Activated naive CD4-positive, alpha-beta T cell treated with anti-CD3 and anti-CD28 coated beads, Interleukin-2, amount 10 ng/mL, durations not matched to agents 7 days and 5 days (primary cell): ENCODE data around the gene SP2.
A peak's percentile ranks its signal among the peaks of the same experiment; 100 is the strongest.

Source experiments
- CTCF ChIA-PET: fragments of 350-600 bp; sonication (Branson Sonifier 250); formaldehyde crosslinking; loops from one replicate; lab custom pipeline; 2021; ENCODE audit warnings: antibody characterized with exemption; lab: Charles Lee
- DNase-seq: peaks from one replicate; pipeline ENCODE4 v3.0.0-alpha.2; 2020
- H3K27ac Mint-ChIP-seq: one replicate; pipeline ENCODE4 v1.8.0; 2021; ENCODE audit warnings: mild to moderate bottlenecking, moderate library complexity, mixed read lengths
- H3K27me3 Mint-ChIP-seq: one replicate; pipeline ENCODE4 v1.8.0; 2021; ENCODE audit warnings: mild to moderate bottlenecking, mixed read lengths
- H3K36me3 Mint-ChIP-seq: one replicate; pipeline ENCODE4 v1.8.0; 2021; ENCODE audit warnings: mixed read lengths
- H3K4me1 Mint-ChIP-seq: one replicate; pipeline ENCODE4 v1.8.0; 2021; ENCODE audit warnings: mixed read lengths
- H3K4me3 Mint-ChIP-seq: one replicate; pipeline ENCODE4 v1.8.0; 2021; ENCODE audit warnings: mild to moderate bottlenecking, moderate library complexity, mixed read lengths
- H3K9me3 Mint-ChIP-seq: one replicate; pipeline ENCODE4 v1.8.0; 2021; ENCODE audit warnings: mixed read lengths

The SP2 gene

GRCh38 chr17:47895856-47896671 is at the start of gene SP2:
SP2 (plus strand) TSS chr17:47896236; CDS start chr17:47896287, 51 bp downstream.
- DNase-seq: peak; percentile 100
- CTCF ChIA-PET: interaction anchor here (0.9 to 17.9 kb wide), 8 partner anchors 9 to 123 kb away, joined by 3 to 547 read pairs (median 4); partner anchors contain the start of genes CDK5RAP3, LRRC46, MRPL10 and SCRN2
- peaks cover 49% of the 10 kb centered on the region for H3K4me1 Mint-ChIP-seq
- peaks cover 35% of the 10 kb centered on the region for H3K36me3 Mint-ChIP-seq
- H3K9me3 Mint-ChIP-seq: no peaks in the 10 kb centered on the region
- H3K27me3 Mint-ChIP-seq: no peaks in the 10 kb centered on the region
- peak within 1 kb of the TSS; percentile 92 for H3K4me3 Mint-ChIP-seq
- H3K27ac Mint-ChIP-seq: peak within 1 kb of the TSS; percentile 98

DNA sequence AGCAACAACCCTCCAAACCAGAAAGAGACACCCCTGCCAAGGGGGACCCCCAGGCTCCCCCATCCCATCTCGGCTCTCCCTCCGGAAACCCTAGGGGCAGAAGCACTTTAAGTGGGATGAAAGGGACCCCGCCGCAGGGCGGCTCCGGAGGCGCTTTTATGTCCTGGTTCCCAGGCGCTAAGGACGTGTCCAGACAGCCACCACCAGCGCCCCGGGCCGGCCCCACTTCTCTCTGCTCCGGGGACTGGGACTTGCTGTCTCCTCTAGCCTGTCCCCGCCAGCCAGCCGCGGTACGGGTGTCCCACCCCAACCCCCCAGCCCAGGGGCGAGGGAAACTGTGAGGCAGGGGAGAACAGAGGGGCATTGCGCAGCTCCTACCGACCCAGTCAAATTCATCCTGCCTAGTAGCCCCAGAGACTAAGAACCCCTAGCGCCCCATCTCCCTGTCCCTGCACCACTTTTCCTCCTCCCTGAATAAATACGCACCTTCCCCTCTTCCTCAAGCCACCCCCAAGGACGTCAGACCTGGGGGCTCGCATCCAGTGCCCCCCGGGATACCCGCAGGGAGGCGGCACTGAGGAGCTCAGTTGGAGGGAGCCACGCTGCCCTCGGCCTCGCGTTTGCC is 49.2 kb upstream of the SP2 start:
- no peak overlapping the region for H3K4me3 Mint-ChIP-seq
- H3K27ac Mint-ChIP-seq: no peak overlapping the region
- H3K4me1 Mint-ChIP-seq: peaks cover 28% of the 10 kb centered on the region
- CTCF ChIA-PET: interaction anchor here (1.2 to 20.4 kb wide), 6 partner anchors 19 to 130 kb away, joined by 3 to 547 read pairs (median 4); partner anchors contain the start of genes CDK5RAP3 and SP2
- no peaks in the 10 kb centered on the region for H3K36me3 Mint-ChIP-seq
- no peaks in the 10 kb centered on the region for H3K9me3 Mint-ChIP-seq
- peaks cover 85% of the 10 kb centered on the region for H3K27me3 Mint-ChIP-seq
- DNase-seq: no peak

- CTCF ChIA-PET: interaction anchor here (0.9 to 20.4 kb wide), 10 partner anchors 11 to 171 kb away, joined by 3 to 547 read pairs (median 5); partner anchors contain the start of genes CDK5RAP3 and SP2
- peaks cover 28% of the 10 kb centered on the region for H3K4me1 Mint-ChIP-seq
- no peaks in the 10 kb centered on the region for H3K9me3 Mint-ChIP-seq
- H3K36me3 Mint-ChIP-seq: no peaks in the 10 kb centered on the region
- peak; percentile 50 for DNase-seq
- H3K4me3 Mint-ChIP-seq: no peak overlapping the region
- peaks cover 92% of the 10 kb centered on the region for H3K27me3 Mint-ChIP-seq
- H3K27ac Mint-ChIP-seq: no peak overlapping the region
Observed at GRCh38 chr17:47847341-47848197, 48.5 kb upstream of the SP2 start.

GRCh38 chr17:47848198-47848513 is 47.9 kb upstream of the SP2 start:
- no peaks in the 10 kb centered on the region for H3K36me3 Mint-ChIP-seq
- CTCF ChIA-PET: interaction anchor here (0.9 to 20.4 kb wide), 10 partner anchors 10 to 171 kb away, joined by 3 to 547 read pairs (median 5); partner anchors contain the start of genes CDK5RAP3 and SP2

GRCh38 chr17:47850373-47850691 is 45.7 kb upstream of the SP2 start:
- H3K4me1 Mint-ChIP-seq: peaks cover 22% of the 10 kb centered on the region
- H3K27me3 Mint-ChIP-seq: peaks cover 100% of the 10 kb centered on the region

More at GRCh38 chr17:47848198-47848513, 47.9 kb upstream of the SP2 start:
- Mint-ChIP-seq H3K27ac (no peak overlapping the region), H3K9me3 (no peaks in the 10 kb centered on the region), H3K4me3 (no peak overlapping the region), H3K27me3 (peaks cover 96% of the 10 kb centered on the region), H3K4me1 (peaks cover 23% of the 10 kb centered on the region)
- no peak for DNase-seq

GRCh38 chr17:47850692-47851573 is 45.1 kb upstream of the SP2 start, which contains the start of gene SP6:
SP6 (minus strand) TSS chr17:47851163; CDS start chr17:47848429, 2,734 bp downstream.
- peak; percentile 74 for DNase-seq
- Mint-ChIP-seq H3K27ac (no peak within 1 kb of the TSS), H3K27me3 (peaks cover 100% of the 10 kb centered on the region), H3K9me3 (no peaks in the 10 kb centered on the region), H3K4me3 (peak within 1 kb of the TSS; percentile 27), H3K36me3 (no peaks in the 10 kb centered on the region), H3K4me1 (peaks cover 22% of the 10 kb centered on the region)
- CTCF ChIA-PET: interaction anchor here (0.7 to 20.4 kb wide), 4 partner anchors 7 to 36 kb away, joined by 3 to 547 read pairs (median 8); partner anchors contain the start of gene SP2

More at GRCh38 chr17:47850373-47850691, 45.7 kb upstream of the SP2 start:
- peak overlapping the region; percentile 27 for H3K4me3 Mint-ChIP-seq
- DNase-seq: no peak
- no peak overlapping the region for H3K27ac Mint-ChIP-seq
- H3K9me3 Mint-ChIP-seq: no peaks in the 10 kb centered on the region
- CTCF ChIA-PET: interaction anchor here (0.7 to 20.4 kb wide), 3 partner anchors 8 to 37 kb away, joined by 3 to 547 read pairs (median 14); partner anchors contain the start of gene SP2
- H3K36me3 Mint-ChIP-seq: no peaks in the 10 kb centered on the region

DNA sequence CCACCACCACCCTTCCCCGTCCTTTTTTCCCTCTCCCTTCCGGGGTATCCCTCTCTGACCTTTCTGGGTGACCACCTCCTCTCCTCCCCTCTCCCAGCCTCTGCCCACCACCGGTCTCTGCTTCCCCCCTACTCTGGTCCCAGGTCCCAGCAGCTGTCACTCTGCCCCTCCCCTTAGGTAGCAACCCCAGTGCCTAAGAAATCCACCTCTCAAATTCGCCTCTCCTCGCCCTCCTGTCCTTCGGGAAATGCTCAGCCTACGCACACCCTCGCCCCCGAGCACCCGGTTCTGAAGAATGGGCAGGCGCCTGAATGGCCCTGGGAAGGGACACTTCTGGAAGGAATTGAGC is 44.3 kb upstream of the SP2 start:
- CTCF ChIA-PET: interaction anchor here (1.3 to 20.4 kb wide), 3 partner anchors 9 to 36 kb away, joined by 3 to 547 read pairs (median 6); partner anchors contain the start of gene SP2
- Mint-ChIP-seq H3K27me3 (peaks cover 100% of the 10 kb centered on the region), H3K36me3 (no peaks in the 10 kb centered on the region), H3K9me3 (no peaks in the 10 kb centered on the region), H3K4me1 (peaks cover 22% of the 10 kb centered on the region), H3K4me3 (no peak overlapping the region), H3K27ac (no peak overlapping the region)
- no peak for DNase-seq

DNA sequence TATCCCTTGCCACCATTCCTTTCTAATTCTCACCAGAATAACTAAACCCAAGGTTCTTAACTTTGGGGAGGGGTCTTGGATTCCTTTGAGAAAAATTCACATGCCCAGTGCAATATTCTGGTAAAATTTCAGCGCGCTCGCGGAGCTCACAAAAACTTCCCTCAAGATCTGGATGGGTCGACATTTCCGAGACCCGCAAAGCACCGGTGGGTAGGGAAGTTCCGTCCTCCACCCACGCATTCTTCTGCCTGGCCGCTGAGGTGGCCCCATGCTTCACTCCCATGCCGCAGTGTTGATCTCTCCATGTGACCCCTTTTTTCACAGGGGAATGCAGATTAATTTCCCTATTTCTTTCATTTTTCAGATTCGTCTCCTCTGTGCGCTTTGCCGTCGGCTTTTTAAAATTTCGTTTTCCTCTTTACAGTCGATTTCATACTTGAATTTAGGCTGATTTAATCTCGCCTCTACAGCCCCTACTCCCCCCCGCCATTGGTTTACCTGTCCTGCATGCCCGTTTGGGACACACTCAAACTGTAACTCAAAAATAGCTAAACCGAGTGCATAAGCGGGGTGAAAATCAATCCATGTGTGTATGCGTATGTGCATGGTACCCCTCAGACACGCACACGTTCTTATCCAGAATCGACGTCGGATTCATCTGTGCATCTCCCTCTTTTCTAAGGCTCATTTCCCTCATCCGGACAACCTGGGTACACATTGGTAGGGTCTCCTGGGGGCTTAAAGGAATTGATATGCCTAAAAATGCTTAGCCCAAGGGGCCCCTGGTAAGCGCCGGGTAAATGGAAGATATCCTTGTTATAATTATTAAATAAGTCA is 43.7 kb upstream of the SP2 start:
- Mint-ChIP-seq H3K9me3 (no peaks in the 10 kb centered on the region), H3K27ac (no peak overlapping the region), H3K4me1 (peaks cover 18% of the 10 kb centered on the region), H3K27me3 (peaks cover 100% of the 10 kb centered on the region), H3K36me3 (no peaks in the 10 kb centered on the region), H3K4me3 (no peak overlapping the region)
- CTCF ChIA-PET: interaction anchor here (1.3 to 20.4 kb wide), 3 partner anchors 9 to 35 kb away, joined by 3 to 547 read pairs (median 6); partner anchors contain the start of gene SP2
- no peak for DNase-seq

DNA sequence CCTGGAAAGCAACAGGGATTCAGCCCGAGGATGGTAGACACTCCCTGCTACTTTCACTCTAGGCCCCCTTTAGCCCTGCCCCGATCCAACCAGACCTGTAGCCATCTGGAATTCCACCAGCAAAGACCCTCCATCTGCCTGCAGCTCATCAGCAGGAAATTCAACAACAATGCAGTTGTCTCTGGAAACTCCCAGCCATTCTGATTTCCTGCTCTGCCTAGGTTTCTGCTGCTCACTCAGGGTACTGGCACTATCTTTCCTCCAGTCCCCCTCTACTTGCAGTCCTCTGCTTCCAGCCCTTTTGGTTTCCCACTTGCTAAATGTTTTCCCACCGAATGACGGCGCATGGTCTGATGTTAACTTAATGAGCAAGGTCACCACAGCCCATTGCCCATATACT is 42.4 kb upstream of the SP2 start:
- H3K4me3 Mint-ChIP-seq: no peak overlapping the region
- CTCF ChIA-PET: interaction anchor here (2.0 to 20.4 kb wide), 2 partner anchors 17 to 34 kb away, joined by 6 to 547 read pairs; partner anchors contain the start of gene SP2
- peaks cover 16% of the 10 kb centered on the region for H3K4me1 Mint-ChIP-seq
- H3K36me3 Mint-ChIP-seq: no peaks in the 10 kb centered on the region
- no peak overlapping the region for H3K27ac Mint-ChIP-seq
- no peak for DNase-seq
- H3K27me3 Mint-ChIP-seq: peaks cover 100% of the 10 kb centered on the region
- H3K9me3 Mint-ChIP-seq: no peaks in the 10 kb centered on the region

DNA sequence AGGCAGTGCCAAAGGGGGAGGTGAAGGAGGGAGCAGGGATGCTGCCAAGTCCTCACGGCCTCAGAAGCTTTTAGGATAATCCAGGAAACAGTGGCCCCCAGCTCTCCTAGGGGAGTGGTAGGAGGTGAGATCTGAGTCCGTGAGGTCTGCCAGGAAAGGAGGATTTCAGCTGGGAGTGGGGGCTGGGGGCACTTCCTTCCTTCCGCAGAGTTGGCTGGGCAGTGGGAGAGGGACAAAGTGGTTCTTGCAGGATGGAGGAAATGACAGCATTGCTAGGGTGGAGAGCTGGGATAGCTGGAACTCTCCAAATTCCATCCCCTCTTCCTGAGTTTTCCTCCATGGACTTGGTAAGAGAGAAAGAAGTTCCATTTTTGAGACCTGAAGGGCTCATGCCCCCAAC is 40.3 kb upstream of the SP2 start:
- DNase-seq: no peak
- peaks cover 97% of the 10 kb centered on the region for H3K27me3 Mint-ChIP-seq

GRCh38 chr17:47856830-47857229 is 39.2 kb upstream of the SP2 start:
- H3K4me1 Mint-ChIP-seq: peaks cover 8% of the 10 kb centered on the region

More for the DNA sequence above, 40.3 kb upstream of the SP2 start:
- Mint-ChIP-seq H3K9me3 (no peaks in the 10 kb centered on the region), H3K27ac (no peak overlapping the region), H3K36me3 (no peaks in the 10 kb centered on the region), H3K4me3 (no peak overlapping the region), H3K4me1 (peaks cover 9% of the 10 kb centered on the region)
- CTCF ChIA-PET: interaction anchor here (1.2 to 20.4 kb wide), 4 partner anchors 10 to 32 kb away, joined by 3 to 547 read pairs (median 6); partner anchors contain the start of genes SCRN2 and SP2

More at GRCh38 chr17:47856830-47857229, 39.2 kb upstream of the SP2 start:
- Mint-ChIP-seq H3K27me3 (peaks cover 87% of the 10 kb centered on the region), H3K4me3 (no peak overlapping the region), H3K36me3 (no peaks in the 10 kb centered on the region), H3K9me3 (no peaks in the 10 kb centered on the region), H3K27ac (no peak overlapping the region)
- CTCF ChIA-PET: interaction anchor here (3.5 to 20.4 kb wide), 2 partner anchors 8 to 30 kb away, joined by 14 to 547 read pairs; partner anchors contain the start of genes SP2 and SP6
- no peak for DNase-seq
